HG03460 (cell line): Measurements from ENCODE around the gene EDN2.

Experiments
- ATAC-seq: cut with Tn5 transposase; IDR thresholded peaks from one replicate; pipeline ENCODE4 v1.9.1; 2021; ENCODE audit not compliant: unreplicated experiment

EDN2 gene

DNA sequence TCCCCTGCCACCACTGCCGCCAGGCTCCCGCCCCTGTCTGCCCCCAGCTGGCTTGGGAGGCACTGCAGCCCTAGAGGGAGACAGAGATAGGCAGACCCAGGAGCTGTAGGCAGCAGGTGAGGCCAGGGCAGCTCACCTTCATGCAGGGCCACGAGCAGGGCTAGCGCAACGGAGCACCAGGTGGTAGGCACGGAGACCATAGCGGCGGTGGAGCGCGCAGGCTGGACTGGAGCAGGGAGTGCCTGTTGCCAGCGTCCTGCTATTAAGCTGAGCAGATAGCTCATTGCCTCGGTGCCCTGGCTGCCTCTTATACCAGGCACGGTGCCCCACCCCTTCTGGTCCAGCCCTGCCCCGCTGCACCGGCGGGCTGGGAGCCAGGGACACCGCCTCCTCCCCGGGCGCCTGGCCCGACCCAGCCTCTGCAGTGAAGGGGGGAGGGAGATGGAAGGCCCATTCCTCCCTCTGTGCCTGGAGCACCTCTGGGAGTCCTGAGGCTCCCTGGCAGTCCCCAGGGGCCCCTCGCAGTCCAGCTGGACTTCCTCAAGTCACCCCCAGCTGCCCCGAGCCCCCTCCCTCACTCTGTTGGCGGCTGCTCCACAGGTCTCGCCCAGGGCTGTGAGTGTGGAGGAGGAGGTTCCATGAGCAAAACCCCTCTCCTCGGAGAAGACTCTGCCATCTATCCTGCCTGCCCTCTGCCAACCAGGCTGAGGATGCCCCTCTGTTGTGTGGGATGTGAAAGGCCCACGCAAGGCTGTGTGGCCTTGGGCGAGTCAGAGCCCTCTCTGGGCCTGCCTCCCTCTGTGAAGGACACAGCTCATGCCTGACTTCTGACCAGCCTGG lies at the start of gene EDN2:
Gene EDN2 (minus strand): TSS at position 282 of the 840 bp plus-strand sequence. CDS start 82 bp downstream, at position 200.
- no peak for ATAC-seq

DNA sequence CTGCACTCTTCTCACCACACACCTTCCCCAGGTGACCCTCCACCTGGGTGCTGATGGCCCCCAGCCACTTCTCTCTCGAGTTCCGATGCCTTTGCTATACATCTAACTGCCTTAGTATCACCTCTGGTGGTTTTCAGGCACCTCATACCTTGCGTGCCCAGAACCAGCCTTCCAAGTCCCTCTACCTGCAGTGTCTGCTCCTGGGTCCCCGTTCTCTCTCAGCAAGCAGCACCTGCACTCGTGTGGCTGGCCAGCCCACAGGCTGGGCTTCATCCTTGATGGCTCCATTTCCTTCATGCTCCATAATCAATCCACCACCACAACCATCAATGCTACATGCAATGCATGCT lies 49.2 kb upstream of the EDN2 start:
- no peak for ATAC-seq

DNA sequence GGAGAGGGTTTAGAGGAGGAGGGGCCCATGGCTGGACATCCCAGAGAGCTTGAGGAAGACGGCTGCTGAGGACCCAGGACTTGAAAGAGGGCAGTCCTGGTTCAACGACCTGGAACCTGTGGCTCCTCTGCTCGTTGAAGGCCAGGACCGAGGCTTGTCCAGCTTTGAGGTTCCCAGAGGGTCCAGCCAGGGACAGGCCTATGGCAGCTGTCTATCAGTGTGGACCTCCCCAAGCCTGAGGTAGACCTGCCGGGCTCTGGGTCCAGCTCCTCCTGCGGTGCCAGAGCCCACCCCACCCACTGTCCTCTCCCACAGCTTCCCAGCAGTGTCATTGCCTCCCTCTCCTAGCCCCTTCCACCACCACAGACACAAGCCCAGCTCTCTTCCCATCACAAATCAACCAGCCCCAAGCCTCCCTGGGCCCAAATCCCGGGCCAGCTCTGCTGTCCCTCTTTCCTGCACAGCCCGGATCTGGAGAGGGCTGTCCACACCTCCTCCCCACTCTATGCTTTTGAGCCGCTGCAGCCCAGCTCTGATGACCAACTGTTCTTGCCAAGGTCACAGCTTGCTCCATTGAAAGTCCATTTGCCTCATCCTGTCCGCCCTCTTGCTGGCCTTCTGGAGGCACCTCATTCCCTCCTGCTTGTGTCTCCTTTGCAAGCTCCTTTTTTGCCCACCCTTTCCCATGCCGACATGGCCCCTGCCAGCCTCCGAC lies 48.7 kb upstream of the EDN2 start:
- ATAC-seq, result no peak

GRCh38 chr1:41532206-41532975 lies 47.9 kb upstream of the EDN2 start:
- ATAC-seq, result no peak

DNA sequence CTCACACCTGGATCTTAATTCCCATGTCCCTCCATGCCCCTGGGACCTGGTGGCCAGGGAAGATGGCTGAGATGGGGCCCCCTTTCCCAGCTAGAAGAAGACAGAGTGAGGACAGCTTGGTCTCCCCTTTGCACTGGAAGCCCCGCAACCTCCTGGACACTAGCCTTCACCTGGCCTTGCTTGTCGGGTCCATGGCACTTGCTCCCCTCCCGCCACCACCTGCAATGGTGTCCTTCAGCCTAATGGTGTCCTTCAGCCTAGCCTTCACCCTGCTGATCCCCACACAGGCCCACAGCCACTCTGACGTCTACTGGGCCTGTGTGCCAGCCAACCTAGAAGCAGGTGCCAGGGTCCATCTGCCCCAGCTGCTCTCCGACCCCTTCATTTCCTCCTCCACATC lies 45.9 kb upstream of the EDN2 start:
- ATAC-seq, result no peak

- no peak for ATAC-seq
Measured at GRCh38 chr1:41529621-41530395, 45.3 kb upstream of the EDN2 start.

DNA sequence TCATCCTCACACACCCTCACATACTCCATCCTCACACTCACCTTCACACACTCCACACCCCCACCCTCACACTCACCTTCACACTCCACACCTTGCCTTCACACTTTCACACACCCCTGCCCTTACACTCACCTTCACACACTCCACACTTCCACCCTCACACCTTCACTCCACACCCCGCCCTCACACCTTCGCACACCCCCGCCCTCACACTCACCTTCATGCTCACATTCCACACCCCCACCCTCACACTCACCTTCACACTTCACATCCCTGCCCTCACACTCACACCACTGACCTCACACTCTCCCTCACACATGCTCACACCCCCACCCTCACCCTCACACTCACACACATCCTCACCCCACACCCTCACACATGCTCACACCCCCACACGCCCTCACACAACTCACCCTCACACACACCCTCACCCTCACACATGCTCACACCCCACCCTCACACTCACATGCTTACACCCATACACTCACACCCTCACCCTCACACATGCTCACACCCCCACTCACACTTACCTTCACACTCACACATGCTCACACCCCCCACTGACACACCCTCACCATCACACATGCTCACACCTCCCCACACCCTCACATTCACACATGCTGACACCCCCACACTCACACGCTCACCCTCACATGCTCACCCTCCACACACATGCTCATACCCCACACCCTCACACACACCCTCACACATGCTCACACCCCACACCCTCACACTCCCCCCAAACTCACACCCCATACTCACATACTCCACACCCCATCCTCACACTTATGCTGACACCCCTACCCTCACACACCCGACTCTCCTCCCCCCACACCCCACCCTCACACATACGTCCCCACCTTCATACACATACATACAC lies 44.5 kb upstream of the EDN2 start:
- no peak for ATAC-seq

DNA sequence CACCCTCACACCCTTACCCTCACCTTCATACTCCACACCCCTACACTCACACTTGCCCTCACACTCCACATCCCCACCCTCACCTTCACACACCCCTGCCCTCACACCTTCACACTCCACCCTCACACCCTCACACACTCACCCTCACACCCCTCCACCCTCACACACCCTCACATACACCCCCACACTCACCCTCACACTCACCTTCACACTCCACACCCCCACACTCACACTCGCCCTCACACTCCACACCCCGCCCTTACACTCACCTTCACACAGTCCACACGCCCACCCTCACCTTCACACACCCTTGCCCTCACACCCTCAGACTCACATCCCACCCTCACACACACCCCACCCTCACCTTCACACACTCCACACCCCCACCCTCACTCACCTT lies 43.6 kb upstream of the EDN2 start:
- ATAC-seq, result no peak

- ATAC-seq, result no peak
Measured at GRCh38 chr1:41526956-41527561, 42.6 kb upstream of the EDN2 start.

DNA sequence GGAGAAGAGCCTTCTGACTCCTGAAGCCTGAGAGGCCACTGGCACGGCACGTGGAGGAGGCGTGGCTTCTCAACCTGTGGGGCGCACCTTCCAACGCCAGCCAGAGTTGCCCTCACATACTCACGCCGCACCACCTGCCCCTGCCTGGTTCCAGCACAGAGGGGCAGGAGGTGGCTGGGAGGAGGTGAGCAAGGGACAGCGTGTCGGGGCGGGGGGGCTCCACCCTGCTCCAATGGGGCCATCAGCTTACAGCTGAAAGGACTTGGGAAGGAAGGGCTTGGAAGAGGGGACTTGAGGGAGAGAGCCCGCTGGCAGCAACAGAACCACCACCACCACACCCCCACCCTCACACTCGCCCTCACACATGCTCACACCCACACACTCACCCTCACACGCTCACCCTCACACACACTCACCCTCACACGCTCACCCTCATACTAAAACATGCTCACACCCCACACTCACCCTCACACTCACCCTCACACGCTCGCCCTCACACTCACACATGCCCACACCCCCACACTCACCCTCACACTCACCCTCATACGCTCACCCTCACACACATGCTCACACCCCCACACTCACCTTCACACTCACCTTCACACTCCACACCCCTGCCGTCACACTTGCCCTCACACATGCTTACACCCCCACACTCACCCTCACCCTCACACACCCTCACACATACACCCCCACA lies 41.6 kb upstream of the EDN2 start:
- no peak for ATAC-seq

DNA sequence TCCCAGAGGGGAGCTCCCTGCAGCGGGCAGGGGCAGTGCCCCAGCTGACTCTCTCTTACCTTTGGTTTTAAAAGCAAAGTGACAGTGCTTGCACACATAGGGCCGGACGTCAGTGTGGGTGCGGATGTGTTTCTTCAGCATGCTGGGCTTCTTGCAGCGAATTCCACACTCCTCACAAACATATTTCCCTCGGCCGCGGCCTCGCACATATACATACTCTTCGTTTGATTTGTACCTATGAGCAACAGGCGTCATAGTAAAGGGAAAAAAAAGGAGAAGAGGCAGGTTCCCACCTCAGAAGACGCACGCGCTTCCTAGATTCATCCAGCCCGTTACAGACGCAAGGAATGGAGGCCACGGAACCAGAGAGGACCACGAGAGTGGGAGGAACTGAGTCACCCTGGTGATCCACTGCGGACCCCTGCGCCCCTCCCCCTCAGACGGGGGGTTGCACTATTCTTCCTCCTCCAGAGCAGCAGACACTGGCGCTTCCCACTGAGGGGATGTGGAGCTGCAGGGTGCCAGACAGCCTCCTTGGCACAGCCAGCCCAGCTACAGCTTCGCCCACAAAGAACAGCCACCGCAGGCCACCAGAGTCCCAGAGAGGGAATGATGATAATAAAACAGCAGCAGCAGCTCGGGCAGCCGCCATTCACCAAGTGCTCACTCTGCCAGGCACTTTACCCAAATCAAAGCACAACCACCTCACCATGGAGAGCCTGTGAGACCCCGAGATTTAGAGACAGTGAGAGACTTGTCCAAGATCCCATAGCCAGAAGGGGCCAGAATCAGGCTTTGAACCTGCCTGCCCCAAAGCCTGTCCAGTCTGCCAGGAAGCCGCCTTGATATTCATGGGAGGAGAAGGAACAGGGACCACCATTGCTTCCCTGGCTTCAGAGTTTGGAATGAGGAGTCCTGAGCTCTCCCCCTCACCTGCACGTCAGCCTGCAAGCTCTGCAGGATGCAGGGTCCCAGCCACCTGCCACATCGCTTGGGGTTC lies 40.5 kb upstream of the EDN2 start:
- ATAC-seq, result no peak

- no peak for ATAC-seq
Measured at GRCh38 chr1:41523949-41524675, 39.6 kb upstream of the EDN2 start.

DNA sequence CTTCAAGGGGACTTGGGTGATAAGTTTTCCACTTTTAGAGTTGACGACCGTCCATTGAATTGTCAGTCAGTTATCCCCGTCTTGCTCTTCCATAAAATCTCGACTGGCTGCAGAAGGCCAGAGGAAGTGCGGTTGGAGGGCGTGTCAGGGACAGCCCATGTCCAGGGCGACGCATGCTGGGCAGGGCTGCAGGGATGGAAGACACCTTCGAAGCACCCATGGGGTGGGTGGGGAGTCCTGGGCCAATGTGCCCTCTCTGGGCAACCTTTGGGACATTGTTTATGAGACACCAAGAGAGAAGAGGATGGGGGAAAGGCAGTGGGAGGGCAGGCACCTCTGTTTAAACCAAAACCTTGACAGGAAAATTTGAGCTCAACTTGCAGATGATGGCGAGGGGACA lies 38.6 kb upstream of the EDN2 start:
- no peak for ATAC-seq

- ATAC-seq, result no peak
Measured at GRCh38 chr1:41521766-41522165, 37.3 kb upstream of the EDN2 start.

DNA sequence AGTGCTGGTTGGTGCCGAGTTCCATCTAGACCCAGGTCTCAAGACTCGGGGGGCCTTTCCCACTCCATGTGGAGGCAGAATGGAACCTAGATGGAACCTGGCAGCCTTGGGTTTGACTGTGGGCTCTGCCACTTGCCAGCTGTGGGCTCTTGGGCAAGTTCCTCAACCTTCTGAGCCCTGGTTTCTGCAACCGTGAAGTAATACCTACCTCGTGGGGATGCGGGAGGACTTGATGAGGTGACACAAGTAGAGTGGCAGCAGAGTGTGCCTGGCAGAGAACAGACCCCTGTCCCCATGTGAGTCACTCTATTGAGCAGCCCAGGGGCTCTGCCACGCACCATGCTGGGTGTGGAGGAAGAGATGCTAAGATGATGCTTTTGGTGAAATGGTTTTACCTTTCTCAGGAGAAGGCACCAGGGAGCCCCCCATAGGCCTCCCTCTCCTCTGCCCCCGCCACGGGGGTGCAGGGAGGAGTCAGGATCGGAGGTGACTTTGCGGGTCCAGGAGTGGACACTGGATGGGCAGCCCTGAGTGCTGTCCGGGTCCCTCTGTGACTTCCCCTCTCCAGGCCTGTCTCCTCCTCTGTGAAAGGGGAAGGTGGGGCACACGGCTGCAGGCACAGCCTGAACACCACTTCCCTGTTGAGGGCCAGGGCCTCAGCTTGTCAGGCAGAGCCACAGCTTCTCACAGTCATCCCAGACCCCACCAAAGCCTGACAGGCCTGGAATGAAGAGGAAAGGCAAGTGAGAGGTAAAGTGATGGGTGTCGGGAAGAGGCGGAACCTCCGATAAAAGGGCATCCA lies 36.7 kb upstream of the EDN2 start:
- no peak for ATAC-seq

DNA sequence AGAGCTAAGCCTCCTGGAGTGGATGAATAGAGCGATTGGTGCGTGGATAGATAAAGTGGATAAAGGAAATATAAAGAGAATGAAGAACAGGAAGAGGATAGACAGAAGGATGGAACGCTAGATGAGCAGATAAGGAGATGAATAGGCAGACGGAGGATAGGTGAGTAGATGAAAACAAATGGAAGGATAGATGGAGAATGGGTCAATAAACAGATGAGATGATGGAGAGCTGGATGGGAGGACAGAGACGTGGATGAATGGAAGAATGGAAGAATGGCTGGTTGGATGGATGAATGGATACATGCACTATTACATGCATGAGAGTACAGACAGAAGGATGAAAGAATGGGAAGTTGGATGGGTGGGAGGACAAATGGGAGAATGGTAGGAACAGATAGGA lies 35.2 kb upstream of the EDN2 start:
- no peak for ATAC-seq
